HepG2 (cell line): Measurements from ENCODE around the gene AFF1. TPM values are rescaled to one million over a fixed set of nuclear protein-coding genes. Genes with fewer than 3 reads are reported as not detected.

Experiments used
- ATAC-seq: fragments of 200-7000 bp; cut with Tn5 transposase; 3 replicates; pipeline ENCODE4 v1.9.1; 2020; ENCODE audit warnings: mild to moderate bottlenecking, moderate library complexity
- BruUV-seq: library from RNA; stranded (reverse); fragments of 400-500 nt; replicated peaks from 2 replicates; lab custom pipeline; 2021; lab: Mats Ljungman, UMichigan
- CTCF ChIA-PET: fragments of 300-600 bp; formaldehyde crosslinking; extraction: SDS; loops from one replicate; lab custom pipeline; 2021; ENCODE audit warnings: low total read pairs, inconsistent platforms, low intra/inter-chr PET ratio; lab: Yijun Ruan, JAX
- POLR2A ChIA-PET: fragments of 350-600 bp; sonication (Branson Sonifier 250); formaldehyde crosslinking; loops from one replicate; lab custom pipeline; 2020; ENCODE audit warnings: antibody characterized with exemption, inconsistent platforms; lab: Yijun Ruan, JAX
- DNase-seq: peaks from one replicate; pipeline ENCODE4 v3.0.0-alpha.2; 2015; ENCODE audit warnings: low spot score
- FAIRE-seq: peaks from 3 replicates; lab custom pipeline; 2011; peaks lifted over from hg19 to GRCh38; lab: Jason Lieb, UNC
- H2AFZ ChIP-seq: one replicate; pipeline ENCODE4 v1.6.1; 2011; ENCODE audit warnings: low read length, inconsistent platforms
- H3K27ac ChIP-seq: fragments of 300-600 bp; 3 replicates; pipeline ENCODE4 v1.8.0; 2011; ENCODE audit warnings: mixed run types, mild to moderate bottlenecking, mixed read lengths, low read length, inconsistent platforms; ENCODE audit not compliant: insufficient read depth; ENCODE audit errors: extremely low read length
- H3K27me3 ChIP-seq, 2 experiments: fragments of 200-600 bp in 1 of 2; 2 replicates in 1 of 2; 3 replicates in 1 of 2; pipeline versions ENCODE4 v1.6.0 to v1.8.0; 2011; ENCODE audit warnings: low read length in 2 of 2, mild to moderate bottlenecking in 2 of 2, moderate library complexity in 2 of 2, inconsistent platforms in 1 of 2; ENCODE audit not compliant: insufficient read depth in 2 of 2, control insufficient read depth in 1 of 2
- H3K36me3 ChIP-seq, 2 experiments: fragments of 200-600 bp in 1 of 2; replicated peaks in 1 of 2; 2 replicates in 1 of 2; 3 replicates in 1 of 2; pipeline versions ENCODE4 v1.5.1 to v1.8.0; 2011; ENCODE audit warnings: low read length in 2 of 2, inconsistent platforms in 1 of 2; ENCODE audit not compliant: insufficient read depth in 2 of 2, control insufficient read depth in 1 of 2
- H3K4me1 ChIP-seq: 2 replicates; pipeline ENCODE4 v1.5.1; 2012; ENCODE audit warnings: low read length, inconsistent platforms; ENCODE audit not compliant: insufficient read depth
- H3K4me2 ChIP-seq: 2 replicates; pipeline ENCODE4 v1.6.0; 2011; ENCODE audit warnings: low read depth, low read length, inconsistent platforms
- H3K4me3 ChIP-seq, 3 experiments: fragments of 200-600 bp in 1 of 3; sonication (generic), shearing (Covaris generic) in 1 of 3; replicated peaks in 1 of 3; 2 replicates each; pipeline ENCODE4 v1.5.1; 2011 to 2016; ENCODE audit warnings: low read length in 3 of 3, inconsistent platforms in 2 of 3, low read depth in 2 of 3, mild to moderate bottlenecking in 2 of 3, control low read depth in 1 of 3, mixed read lengths in 1 of 3; ENCODE audit not compliant: insufficient read depth in 1 of 3
- H3K79me2 ChIP-seq: one replicate; pipeline ENCODE4 v1.6.1; 2011; ENCODE audit warnings: low read length, inconsistent platforms; ENCODE audit not compliant: insufficient read depth
- H3K9ac ChIP-seq: 2 replicates; pipeline ENCODE4 v1.6.0; 2011; ENCODE audit warnings: mild to moderate bottlenecking, low read depth, low read length, inconsistent platforms; ENCODE audit not compliant: insufficient read depth
- H3K9me3 ChIP-seq: 2 replicates; pipeline ENCODE4 v1.5.1; 2012; ENCODE audit warnings: mild to moderate bottlenecking, low read length
- H4K20me1 ChIP-seq: 2 replicates; pipeline ENCODE4 v1.6.0; 2011; ENCODE audit warnings: inconsistent platforms, mild to moderate bottlenecking, low read length, moderate library complexity; ENCODE audit not compliant: insufficient read depth
- RBM22 ChIP-seq: fragments of 200-400 bp; formaldehyde crosslinking; optimal IDR thresholded peaks from 2 replicates; pipeline ENCODE3; 2017; ENCODE audit warnings: mild to moderate bottlenecking, low read length, moderate library complexity
- SIX4 ChIP-seq: sonication (generic); formaldehyde crosslinking; IDR thresholded peaks from 2 replicates; pipeline ENCODE4 v1.4.0; 2020; ENCODE audit warnings: missing genetic modification reagents
- SP2 ChIP-seq: sonication (generic); formaldehyde crosslinking; IDR thresholded peaks from 2 replicates; pipeline ENCODE4 v1.5.1; 2020; ENCODE audit warnings: mild to moderate bottlenecking, missing genetic modification reagents
- ZNF354B ChIP-seq: sonication (generic); formaldehyde crosslinking; IDR thresholded peaks from 2 replicates; pipeline ENCODE4 v1.8.0; 2022; ENCODE audit warnings: mild to moderate bottlenecking, missing genetic modification reagents
- ZNF496 ChIP-seq: sonication (generic); formaldehyde crosslinking; IDR thresholded peaks from 2 replicates; pipeline ENCODE4 v1.8.1; 2023; ENCODE audit warnings: mild to moderate bottlenecking, moderate library complexity, missing genetic modification reagents; ENCODE audit not compliant: insufficient replicate concordance
- WGBS: methylation state at CpG from one replicate; pipeline ENCODE4 v1.1.6; 2017; ENCODE audit warnings: low lambda C conversion rate; 5-methylcytosine and 5-hydroxymethylcytosine counted together
- in situ Hi-C: cut with HindIII; loops from 2 replicates; pipeline ENCODE4 v1.10.0; 2017; ENCODE audit warnings: low pct_unique_long_range_greater_than_20kb; ENCODE audit not compliant: extremely low pct_ligation_motif_present
- intact Hi-C: fragments of 100-400 bp; cut with micrococcal nuclease; formaldehyde crosslinking; loops from one replicate; pipeline ENCODE4 v1.10.0; 2022; ENCODE audit not compliant: unreplicated experiment
- polyA plus RNA-seq, 8 experiments: library from polyadenylated mRNA; depleted of rRNA in 3 of 8; stranded (reverse) in 7 of 8; unstranded in 1 of 8; fragments of >200 nt; fragmentation: Illumina TruSeq in 4 of 8; extraction: Trizol in 4 of 8; gene quantifications; 2 replicates each; pipeline versions ENCODE4 v1.2.1 to v1.2.3, GENCODE V29; 2011 to 2016; ENCODE audit warnings: low read depth in 4 of 8, missing spikeins in 1 of 8, mixed read lengths in 1 of 8; ENCODE audit not compliant: insufficient read depth in 1 of 8
- total RNA-seq, 5 experiments: library from RNA; depleted of rRNA; stranded (reverse); fragments of >200 nt; fragmentation: Illumina TruSeq; extraction: Trizol; gene quantifications; 2 replicates each; pipeline ENCODE4 v1.2.3, GENCODE V29; 2016; ENCODE audit warnings: low read depth in 1 of 5
- TF ChIP-seq, protein P1 (sequence below): sonication (generic); formaldehyde crosslinking; IDR thresholded peaks from 2 replicates; pipeline ENCODE4 v1.8.1; 2022; ENCODE audit warnings: mild to moderate bottlenecking, missing genetic modification reagents

Gene AFF1
- total and polyA plus RNA-seq, 2 of the 13 experiments (the other 11 are each of a cell fraction or from before 2014, with no cell fraction given) = 15.5 to 15.9 TPM

DNA sequence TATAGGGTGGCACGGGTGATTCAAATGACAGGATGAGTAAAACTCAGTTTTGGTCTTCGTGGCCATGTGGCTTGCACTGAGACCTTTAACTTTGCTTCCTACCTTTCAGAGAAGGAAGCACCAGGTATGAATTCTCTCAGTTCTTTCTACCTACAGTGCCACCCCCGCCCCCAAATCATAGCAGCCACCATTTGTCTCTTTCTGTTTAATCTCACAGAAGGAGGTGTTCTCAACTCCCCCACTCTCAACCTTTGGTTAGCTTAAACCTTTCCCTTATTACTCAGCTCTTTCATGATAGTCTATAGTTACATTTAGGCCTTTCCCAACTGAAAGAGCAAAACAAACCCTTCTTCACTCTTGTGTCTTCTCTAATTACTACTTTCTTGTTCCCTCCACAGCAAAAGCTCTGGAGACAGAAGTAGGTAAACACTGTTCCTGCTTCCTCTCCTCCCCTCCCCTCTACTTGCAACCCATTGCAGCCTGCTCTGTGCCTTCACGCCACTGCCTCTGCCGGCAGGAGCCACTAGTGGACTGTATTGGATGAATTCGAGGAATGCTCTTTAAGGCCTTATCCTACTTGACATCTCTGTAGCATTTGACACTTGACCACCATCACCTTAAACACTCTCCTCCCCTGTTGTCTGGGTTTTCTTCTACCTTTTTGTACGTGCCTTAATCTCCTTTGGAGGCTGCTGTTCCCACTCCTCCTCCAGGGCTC lies 123.7 kb downstream of the AFF1 start:
- Histone ChIP-seq H3K79me2 (peaks cover 3% of the 10 kb centered on the region), H2AFZ (no peak overlapping the region), H3K4me2 (no peak overlapping the region), H3K9ac (no peak overlapping the region), H3K27ac (no peak overlapping the region), H3K4me1 (peaks cover 7% of the 10 kb centered on the region), H3K36me3 (peaks cover 7 to 19% of the 10 kb centered on the region in 2 experiments), H3K27me3 (no peaks in the 10 kb centered on the region), H3K4me3 (no peak overlapping the region), H4K20me1 (no peaks in the 10 kb centered on the region), H3K9me3 (no peaks in the 10 kb centered on the region)
- no peak for FAIRE-seq
- no peak for DNase-seq
- 93% methylated on average over 7 of the region's 7 CpGs for WGBS
- TF ChIP-seq SIX4 (CRISPR knock-in tag) = no peak
- peak; percentile 24 for TF ChIP-seq RBM22
- in situ Hi-C loops = no loop called here
- POLR2A ChIA-PET = no interaction called here
- intact Hi-C loops = no loop called here
- BruUV-seq = no TSS peak
- ATAC-seq = peak; percentile 40; the same call in 2 of the 3 replicates
- CTCF ChIA-PET = no interaction called here

GRCh38 chr4:87060957-87061356 lies 126.1 kb downstream of the AFF1 start:
- intact Hi-C loops = no loop called here
- in situ Hi-C loops = no loop called here

More at GRCh38 chr4:87060957-87061356, 126.1 kb downstream of the AFF1 start:
- Histone ChIP-seq H3K36me3 (peaks cover 8 to 24% of the 10 kb centered on the region in 2 experiments), H3K27me3 (no peaks in the 10 kb centered on the region), H3K9me3 (no peaks in the 10 kb centered on the region), H3K4me2 (no peak overlapping the region), H2AFZ (no peak overlapping the region), H3K4me3 (no peak overlapping the region), H3K4me1 (peaks cover 7% of the 10 kb centered on the region), H3K9ac (no peak overlapping the region), H3K79me2 (no peaks in the 10 kb centered on the region), H4K20me1 (no peaks in the 10 kb centered on the region), H3K27ac (no peak overlapping the region)
- DNase-seq = no peak
- TF ChIP-seq ZNF496 (CRISPR knock-in tag) (no peak), ZNF354B (CRISPR knock-in tag) (no peak), SP2 (CRISPR knock-in tag) (no peak)
- TF ChIP-seq, protein P1, sequence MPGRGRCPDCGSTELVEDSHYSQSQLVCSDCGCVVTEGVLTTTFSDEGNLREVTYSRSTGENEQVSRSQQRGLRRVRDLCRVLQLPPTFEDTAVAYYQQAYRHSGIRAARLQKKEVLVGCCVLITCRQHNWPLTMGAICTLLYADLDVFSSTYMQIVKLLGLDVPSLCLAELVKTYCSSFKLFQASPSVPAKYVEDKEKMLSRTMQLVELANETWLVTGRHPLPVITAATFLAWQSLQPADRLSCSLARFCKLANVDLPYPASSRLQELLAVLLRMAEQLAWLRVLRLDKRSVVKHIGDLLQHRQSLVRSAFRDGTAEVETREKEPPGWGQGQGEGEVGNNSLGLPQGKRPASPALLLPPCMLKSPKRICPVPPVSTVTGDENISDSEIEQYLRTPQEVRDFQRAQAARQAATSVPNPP (CRISPR knock-in tag) = no peak
- CTCF ChIA-PET = no interaction called here
- BruUV-seq = no TSS peak
- POLR2A ChIA-PET = no interaction called here
- 100% methylated on average over 5 of the region's 5 CpGs for WGBS
- no peak for FAIRE-seq
- ATAC-seq = no peak
